GM11168 (cell line): Measurements from ENCODE around the gene RPUSD4.

Source experiments
- in situ Hi-C: fragments of 300-500 bp; cut with MboI; formaldehyde crosslinking; loops from one replicate; pipeline ENCODE4 v1.12.0; 2022; ENCODE audit warnings: low sequenced_read_pairs; ENCODE audit not compliant: unreplicated experiment

The RPUSD4 gene

DNA sequence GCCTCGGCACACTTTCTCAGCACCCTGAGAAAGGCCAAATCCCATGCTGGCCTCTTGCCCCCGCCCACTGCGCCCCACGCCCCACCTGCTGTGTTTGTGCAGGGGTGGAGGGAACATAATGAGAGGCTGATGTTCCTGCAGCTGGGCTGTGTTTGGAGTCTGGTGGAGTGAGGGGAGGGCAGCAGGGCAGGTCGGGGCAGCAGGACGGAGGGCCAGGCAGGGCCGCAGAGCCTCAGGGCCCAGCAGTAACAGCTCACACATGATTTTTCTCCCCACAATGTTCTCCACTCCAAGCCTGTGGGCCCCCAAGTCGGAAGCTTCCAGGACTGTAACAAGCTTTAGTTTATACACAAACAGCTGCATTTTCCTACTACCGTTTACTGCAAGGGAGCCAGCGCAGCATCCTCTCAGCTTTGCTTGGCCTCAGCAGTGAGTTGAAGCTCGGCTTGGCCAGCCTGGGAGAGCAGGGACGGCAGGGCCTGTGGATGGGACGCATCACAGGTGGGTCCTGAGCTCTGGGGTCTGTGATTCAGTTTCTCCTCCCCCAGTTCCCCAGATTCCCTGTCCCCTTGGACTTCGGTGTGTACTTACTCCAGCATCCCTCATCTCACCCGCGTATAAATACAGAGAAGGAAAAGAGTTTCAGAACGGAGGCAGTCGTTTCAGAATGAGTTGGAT is 51.0 kb downstream of the RPUSD4 start:
- in situ Hi-C loops, result no loop called here

- in situ Hi-C loops, result no loop called here
Measured at GRCh38 chr11:126159719-126160344, 51.6 kb downstream of the RPUSD4 start.

DNA sequence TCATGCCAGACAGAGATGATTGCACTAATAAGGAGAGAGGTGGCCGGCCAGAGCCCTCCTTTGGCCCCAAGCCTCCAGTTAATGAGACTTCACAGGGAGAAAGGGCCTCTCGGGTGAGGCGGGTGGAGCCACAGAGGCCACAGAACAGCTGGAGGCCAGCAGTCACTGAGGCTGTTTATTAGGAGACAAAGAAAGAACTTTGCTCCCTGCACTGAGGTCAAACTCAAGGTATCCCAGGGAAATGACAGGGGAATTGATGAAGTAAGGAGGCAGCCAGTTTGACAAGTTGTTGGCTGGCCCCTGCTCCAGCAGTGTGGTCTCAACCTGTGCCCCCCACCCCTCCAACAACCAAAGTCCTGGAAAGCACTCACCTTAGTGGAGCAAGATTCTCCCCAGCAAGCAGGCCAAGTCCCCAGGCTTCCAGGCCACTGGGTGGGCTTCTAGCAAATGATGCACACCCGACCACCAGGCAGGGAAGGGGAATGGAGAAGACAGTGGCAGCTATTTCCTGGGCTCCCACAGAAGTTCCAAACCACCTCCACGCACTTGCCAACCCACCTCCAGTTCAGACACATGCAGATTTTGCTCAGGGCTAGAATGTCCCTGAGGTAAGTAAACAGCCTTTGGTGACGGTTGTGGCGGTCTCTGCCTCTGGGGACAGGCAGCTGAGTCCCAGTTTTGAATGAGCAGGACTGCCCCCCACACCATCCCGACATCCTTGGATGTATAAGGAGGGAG is 53.2 kb downstream of the RPUSD4 start:
- in situ Hi-C loops, result no loop called here

DNA sequence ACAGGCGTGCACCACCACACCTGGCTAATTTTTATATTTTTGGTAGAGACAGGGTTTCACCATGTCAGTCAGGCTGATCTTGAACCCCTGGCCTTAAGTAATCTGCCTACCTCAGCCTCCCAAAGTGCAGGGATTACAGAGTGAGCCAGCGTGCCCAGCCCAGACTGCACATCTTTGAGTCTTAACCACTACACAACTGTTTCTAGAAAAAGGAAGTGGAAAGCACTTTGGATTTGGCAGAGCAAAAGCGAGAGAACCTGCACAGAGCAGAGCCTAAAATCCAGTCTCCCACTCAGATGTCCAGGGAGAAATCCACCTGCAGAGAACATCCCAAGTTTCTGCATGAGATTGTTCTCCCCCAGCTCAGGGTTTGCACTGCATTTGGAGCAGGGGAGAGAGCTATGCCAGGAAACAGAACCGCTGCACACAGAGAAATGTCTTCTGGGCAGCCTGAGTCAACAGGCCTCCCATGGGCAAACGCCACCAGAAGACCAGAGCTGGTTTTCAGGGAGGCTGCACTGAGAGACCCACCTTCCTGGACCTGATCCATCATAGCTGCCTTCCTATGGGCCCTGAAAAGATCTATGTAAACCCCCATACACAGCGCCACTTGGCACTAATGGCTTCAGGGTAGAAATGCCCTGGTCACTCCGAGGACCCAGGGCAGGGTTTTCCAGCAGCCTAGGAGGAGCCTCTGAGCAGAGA is 54.0 kb downstream of the RPUSD4 start:
- in situ Hi-C loops, result no loop called here

DNA sequence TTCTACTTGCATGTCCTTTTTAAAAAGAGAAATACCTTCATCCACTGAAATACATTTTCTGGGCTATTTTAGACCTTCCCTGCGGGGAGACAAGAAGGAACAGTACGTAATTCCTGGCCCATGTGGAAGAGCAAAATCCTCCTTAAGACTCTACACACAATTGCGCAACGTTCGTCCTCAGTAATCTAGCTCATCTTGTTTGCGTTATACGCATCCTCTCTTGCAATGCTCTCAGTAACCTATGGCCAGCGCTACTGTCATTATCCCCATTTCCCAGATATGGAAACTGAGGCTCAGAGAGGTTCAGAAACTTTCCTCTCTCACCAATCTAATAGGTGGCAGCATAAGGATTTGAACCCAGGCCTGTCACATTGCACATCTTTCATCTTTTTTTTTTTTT is 54.6 kb downstream of the RPUSD4 start:
- in situ Hi-C loops, result no loop called here

DNA sequence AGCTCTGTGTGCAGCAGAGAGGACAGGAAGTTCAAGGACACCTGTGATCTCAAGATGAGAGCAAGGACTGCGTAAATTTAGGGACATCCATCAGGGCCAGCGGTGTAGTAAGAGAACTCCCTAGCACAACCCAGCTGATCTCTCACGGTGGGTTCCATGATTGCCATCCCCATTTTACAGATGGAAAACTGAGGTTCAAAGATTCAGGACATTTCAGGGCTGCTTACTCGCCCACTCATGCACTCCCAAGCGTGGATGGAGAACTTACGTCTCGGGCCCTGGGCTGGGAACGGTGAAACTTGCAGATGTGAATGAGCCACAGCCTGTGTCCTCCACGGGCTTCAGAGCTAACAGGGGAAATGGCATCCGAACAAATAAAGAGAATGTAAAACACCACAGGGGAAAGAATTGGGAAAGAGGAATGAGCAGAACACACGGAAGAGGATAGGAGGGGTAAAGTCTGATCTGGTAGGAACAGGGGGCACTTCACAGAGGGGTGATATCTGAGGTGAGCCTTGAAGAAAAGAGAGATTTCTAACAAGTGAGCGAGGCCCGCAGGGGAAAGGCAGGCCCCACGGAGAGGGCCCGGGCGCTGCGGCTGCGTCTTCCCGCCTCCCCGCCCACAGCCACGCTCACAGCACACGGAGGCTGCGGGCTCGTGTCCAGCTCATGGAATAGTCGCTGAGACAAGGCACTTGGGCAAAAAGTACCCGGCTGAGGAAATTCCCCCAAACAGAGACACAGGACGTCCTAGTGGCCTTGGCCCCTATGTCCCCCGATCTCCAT is 55.9 kb downstream of the RPUSD4 start:
- in situ Hi-C loops, result no loop called here

DNA sequence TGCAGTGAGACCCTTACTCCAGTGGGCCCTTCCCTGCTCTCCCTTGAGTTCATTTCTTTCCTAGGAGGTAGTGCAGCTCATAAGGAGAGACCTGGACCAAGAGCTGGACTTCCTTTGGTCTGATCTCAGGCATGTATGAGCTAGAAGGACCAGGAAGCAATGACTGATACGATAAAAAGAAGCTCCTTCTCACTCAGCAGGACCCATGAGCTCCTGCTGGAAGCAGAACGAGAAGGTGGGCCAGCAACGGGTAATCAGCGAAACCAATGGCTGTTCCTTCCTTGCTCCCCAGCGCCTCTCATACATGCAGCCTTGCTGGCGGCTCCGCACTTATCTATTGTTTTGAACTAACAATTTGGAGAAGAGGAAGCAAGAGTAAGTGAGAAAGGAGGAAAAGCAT is 56.8 kb downstream of the RPUSD4 start:
- in situ Hi-C loops, result no loop called here

DNA sequence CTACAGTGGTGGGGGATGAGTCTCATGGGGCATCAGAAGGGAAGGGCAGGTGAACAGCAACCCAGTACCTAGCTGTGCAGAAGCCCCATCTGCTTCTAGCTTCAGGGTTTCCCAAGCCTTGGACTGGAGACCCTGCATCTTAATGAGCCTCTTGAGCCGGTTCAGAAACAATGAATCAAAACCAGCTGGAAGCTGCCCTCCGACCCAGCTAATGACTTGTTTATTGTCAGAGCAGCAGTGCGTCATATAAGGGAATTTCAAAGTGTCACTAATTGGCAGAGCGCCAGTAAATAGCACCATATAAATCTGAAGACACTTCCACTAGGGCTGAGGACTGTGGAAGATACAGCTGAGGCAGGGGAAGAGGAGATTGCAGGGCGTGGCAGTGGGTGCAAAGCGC is 57.5 kb downstream of the RPUSD4 start:
- in situ Hi-C loops, result no loop called here

DNA sequence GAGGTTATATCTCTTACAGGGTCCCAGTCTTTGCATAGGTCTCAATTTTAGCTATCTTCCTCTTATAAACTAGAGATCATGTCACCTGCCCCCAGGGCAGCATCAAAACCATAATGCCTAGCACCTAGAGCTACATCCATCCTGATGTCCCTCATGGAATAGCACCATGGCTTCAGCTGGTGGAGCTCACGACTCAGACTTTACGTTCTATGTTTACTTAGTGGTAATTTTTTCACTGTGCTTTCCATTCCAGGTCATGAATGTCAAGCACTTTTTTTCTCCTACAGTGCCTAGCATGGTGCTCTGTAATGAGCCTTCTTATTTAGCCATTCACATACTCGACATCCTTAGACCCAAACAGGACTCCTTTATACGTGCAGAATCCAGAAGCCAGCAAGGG is 58.4 kb downstream of the RPUSD4 start:
- in situ Hi-C loops, result no loop called here

GRCh38 chr11:126152586-126152985 is 58.9 kb downstream of the RPUSD4 start:
- in situ Hi-C loops, result no loop called here

- in situ Hi-C loops, result no loop called here
Measured at GRCh38 chr11:126152152-126152551, 59.3 kb downstream of the RPUSD4 start.
